HG03442 (cell line): ENCODE data around the gene IFI16.

ENCODE experiments used
- ATAC-seq: cut with Tn5 transposase; IDR thresholded peaks from one replicate; pipeline ENCODE4 v1.9.1; 2021; ENCODE audit warnings: mild to moderate bottlenecking, moderate library complexity; ENCODE audit not compliant: unreplicated experiment

The IFI16 gene

GRCh38 chr1:159056069-159056698 lies 46.5 kb downstream of the IFI16 start:
- ATAC-seq, result no peak

- ATAC-seq, result no peak
These were observed 49.0 kb downstream of the IFI16 start for GRCh38 chr1:159058751-159059150.

GRCh38 chr1:159065106-159065505 lies 55.4 kb downstream of the IFI16 start:
- ATAC-seq, result no peak

- no peak for ATAC-seq
These were observed 56.4 kb downstream of the IFI16 start for GRCh38 chr1:159066108-159066507.

- peak; percentile 81 for ATAC-seq
These were observed 58.3 kb downstream of the IFI16 start for GRCh38 chr1:159067699-159068621.

GRCh38 chr1:159068886-159069285 lies 59.2 kb downstream of the IFI16 start:
- ATAC-seq, result no peak

- ATAC-seq, result no peak
These were observed 62.4 kb downstream of the IFI16 start for GRCh38 chr1:159071970-159072582.

GRCh38 chr1:159076438-159077119 lies 66.9 kb downstream of the IFI16 start, which contains the start of gene AIM2:
Gene AIM2, minus strand, starts transcription at chr1:159076766. Its CDS starts 3,267 bp downstream, at chr1:159073499.
- ATAC-seq, result peak; percentile 78

GRCh38 chr1:159077120-159077961 lies 67.6 kb downstream of the IFI16 start:
- ATAC-seq, result peak; percentile 64

- no peak for ATAC-seq
These were observed 69.8 kb downstream of the IFI16 start for GRCh38 chr1:159079525-159079924.

- ATAC-seq, result no peak
These were observed 71.9 kb downstream of the IFI16 start for GRCh38 chr1:159081626-159082025.

- no peak for ATAC-seq
These were observed 73.3 kb downstream of the IFI16 start for GRCh38 chr1:159083013-159083412.

GRCh38 chr1:159084152-159084551 lies 74.4 kb downstream of the IFI16 start:
- ATAC-seq, result no peak

GRCh38 chr1:159084867-159085266 lies 75.2 kb downstream of the IFI16 start:
- no peak for ATAC-seq

GRCh38 chr1:159088050-159088449 lies 78.3 kb downstream of the IFI16 start:
- ATAC-seq, result no peak

- no peak for ATAC-seq
These were observed 79.0 kb downstream of the IFI16 start for GRCh38 chr1:159088546-159089183.

- ATAC-seq, result peak; percentile 56
These were observed 79.6 kb downstream of the IFI16 start for GRCh38 chr1:159089184-159089791.

GRCh38 chr1:159090286-159091179 lies 80.8 kb downstream of the IFI16 start:
- no peak for ATAC-seq
